Spleen (tissue), 7 donors: Measurements from ENCODE around the gene PPP4C.

Experiments used
- CTCF ChIP-seq, 11 experiments: fragments of 200-600 bp in 7 of 11; fragments of 450-650 bp in 4 of 11; sonication (generic) in 4 of 11; IDR thresholded peaks in 8 of 11; conservative IDR thresholded peaks in 3 of 11; 1 replicate in 7 of 11; 2 replicates in 4 of 11; pipeline versions ENCODE4 v1.4.0 to v1.8.0; 2016 to 2021; ENCODE audit warnings: antibody characterized with exemption in 11 of 11, inconsistent platforms in 4 of 11, mild to moderate bottlenecking in 1 of 11
- POLR2A ChIP-seq, 3 donors: fragments of 450-650 bp; IDR thresholded peaks; one replicate each; pipeline ENCODE4 v1.5.1; 2017; ENCODE audit warnings: antibody characterized with exemption in 3 of 3, mild to moderate bottlenecking in 1 of 3
- donor health status: DM: no; HTN: no; CAD: no; lungs with moderate emphysema.
- donor health status: DM: no; HTN: no; CAD: no.
- donor health status: DM: no; HTN: no; CAD: no.

GRCh38 chr16:30104090-30104489, 28.3 kb downstream of the PPP4C start:
- TF ChIP-seq CTCF (IDR thresholded peaks at IDR 0.05 in 8 of 11, conservative IDR thresholded peaks at IDR 0.05 in 3 of 11) (no peak), POLR2A (IDR thresholded peaks at IDR 0.05) (no peak)
